Muscle of leg (tissue), 11 donors: ENCODE results near the gene BTBD2. TPM values are rescaled to one million over a fixed set of nuclear protein-coding genes. Genes with fewer than 3 reads are reported as not detected.

Source experiments
- DNase-seq: peaks from one replicate; pipeline ENCODE4 v3.0.0; 2013
- H3K27ac ChIP-seq: one replicate; pipeline ENCODE4 v1.5.1; 2013; ENCODE audit warnings: mild to moderate bottlenecking, low read length, control low read depth
- H3K27me3 ChIP-seq: one replicate; pipeline ENCODE4 v1.6.1; 2013; ENCODE audit warnings: low read length; ENCODE audit not compliant: control insufficient read depth, insufficient read depth
- H3K36me3 ChIP-seq: one replicate; pipeline ENCODE4 v1.6.1; 2013; ENCODE audit warnings: low read length; ENCODE audit not compliant: control insufficient read depth, insufficient read depth
- H3K4me1 ChIP-seq: one replicate; pipeline ENCODE4 v1.6.1; 2013; ENCODE audit warnings: low read length; ENCODE audit not compliant: control insufficient read depth, insufficient read depth
- H3K4me3 ChIP-seq: one replicate; pipeline ENCODE4 v1.5.1; 2013; ENCODE audit warnings: low read length, control low read depth
- H3K9me3 ChIP-seq: replicated peaks from 2 replicates; pipeline ENCODE4 v1.6.1; 2013; ENCODE audit warnings: low read depth, low read length; ENCODE audit not compliant: control insufficient read depth
- WGBS: methylation state at CpG from one replicate; pipeline ENCODE4 v1.1.5; 2013; ENCODE audit warnings: missing lambda C conversion rate; ENCODE audit not compliant: insufficient coverage; 5-methylcytosine and 5-hydroxymethylcytosine counted together
- polyA plus RNA-seq, 8 donors: library from polyadenylated mRNA; unstranded; fragments of 120-200 nt; gene quantifications; one replicate each; pipeline versions ENCODE4 v1.2.1 to v1.2.3, GENCODE V29; 2013; ENCODE audit warnings: inconsistent platforms in 1 of 8, low replicate concordance in 1 of 8; ENCODE audit not compliant: insufficient read length in 8 of 8, insufficient read depth in 1 of 8
- total RNA-seq: library from RNA; stranded (reverse); fragments of 120-200 nt; gene quantifications from one replicate; pipeline ENCODE4 v1.2.4, GENCODE V29; 2013

Gene BTBD2
- total and polyA plus RNA-seq, 9 donors, result 28.6 to 87.5 (median 74.0) TPM

DNA sequence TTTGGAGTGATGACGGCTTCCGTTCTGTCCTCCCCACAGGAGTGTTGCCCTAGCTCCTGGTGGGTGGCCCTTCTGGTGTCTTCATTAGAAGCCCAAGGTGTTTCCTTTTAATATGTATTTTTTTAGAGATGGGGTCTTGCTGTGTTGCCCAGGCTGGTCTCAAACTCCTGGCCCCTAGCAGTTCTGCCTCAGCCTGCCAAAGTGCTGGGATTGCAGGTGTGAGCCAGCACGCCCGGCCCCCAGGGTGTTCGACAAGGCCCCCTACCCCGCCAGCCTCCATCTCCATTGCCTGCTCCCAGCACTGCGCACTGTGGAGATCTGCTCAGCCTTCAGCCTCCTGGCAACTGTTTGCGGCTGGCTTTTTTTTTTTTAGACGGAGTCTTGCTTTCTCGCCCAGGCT is 31.2 kb downstream of the BTBD2 start:
- no peaks in the 10 kb centered on the region for H3K27me3 ChIP-seq
- H3K27ac ChIP-seq, result no peak overlapping the region
- peaks cover 71% of the 10 kb centered on the region for H3K36me3 ChIP-seq
- DNase-seq, result no peak
- H3K4me3 ChIP-seq, result no peak overlapping the region
- 89% methylated on average over 8 of the region's 10 CpGs for WGBS
- no peaks in the 10 kb centered on the region for H3K9me3 ChIP-seq
- H3K4me1 ChIP-seq, result no peaks in the 10 kb centered on the region

DNA sequence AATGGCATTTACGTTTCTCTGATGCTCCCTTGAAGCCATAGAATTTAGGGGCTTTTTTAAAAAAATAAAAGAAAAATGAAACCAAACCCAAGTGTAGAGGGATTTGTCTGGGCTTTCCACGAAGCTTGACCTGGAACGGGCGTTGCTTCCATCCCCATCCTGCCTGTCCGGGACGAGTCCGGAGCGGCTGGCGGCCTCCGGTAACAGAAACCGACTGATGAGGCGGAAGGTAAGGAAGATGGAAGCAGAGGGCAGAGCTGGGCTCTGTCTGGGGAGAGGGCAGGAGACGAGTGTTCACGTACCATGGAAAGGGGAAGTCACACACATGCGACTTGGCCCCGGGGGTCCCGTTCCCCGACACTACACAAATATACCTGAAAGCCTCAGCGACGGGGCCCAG is 34.3 kb downstream of the BTBD2 start:
- no peaks in the 10 kb centered on the region for H3K4me1 ChIP-seq
- no peak for DNase-seq
- WGBS, result 87% methylated on average over 19 of the region's 20 CpGs
- H3K4me3 ChIP-seq, result no peak overlapping the region
- H3K9me3 ChIP-seq, result no peaks in the 10 kb centered on the region
- H3K36me3 ChIP-seq, result peaks cover 53% of the 10 kb centered on the region
- H3K27ac ChIP-seq, result no peak overlapping the region
- H3K27me3 ChIP-seq, result no peaks in the 10 kb centered on the region

DNA sequence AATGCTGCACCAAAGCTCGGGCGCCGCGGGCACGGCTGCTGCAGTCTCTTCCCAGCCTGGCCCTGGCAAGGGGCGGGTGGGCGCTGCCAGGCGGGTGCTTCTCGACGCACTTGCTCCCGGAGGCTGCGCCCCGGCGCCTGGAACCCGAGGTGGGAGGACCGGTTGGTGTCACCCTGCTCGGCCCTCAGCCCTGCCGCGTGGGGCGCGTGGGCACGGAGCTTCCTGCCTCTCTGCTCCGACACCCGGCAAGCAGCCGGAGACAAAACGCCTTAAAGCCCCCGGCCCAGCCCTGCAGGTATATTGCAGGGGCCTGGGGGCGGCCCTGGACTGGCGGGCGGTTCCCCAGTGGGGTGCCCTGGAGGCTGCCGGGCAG is 34.7 kb downstream of the BTBD2 start:
- WGBS, result 94% methylated on average over 29 of the region's 31 CpGs
- Histone ChIP-seq H3K27ac (no peak overlapping the region), H3K27me3 (no peaks in the 10 kb centered on the region), H3K4me1 (no peaks in the 10 kb centered on the region), H3K36me3 (peaks cover 53% of the 10 kb centered on the region), H3K9me3 (no peaks in the 10 kb centered on the region), H3K4me3 (no peak overlapping the region)
- DNase-seq, result no peak

DNA sequence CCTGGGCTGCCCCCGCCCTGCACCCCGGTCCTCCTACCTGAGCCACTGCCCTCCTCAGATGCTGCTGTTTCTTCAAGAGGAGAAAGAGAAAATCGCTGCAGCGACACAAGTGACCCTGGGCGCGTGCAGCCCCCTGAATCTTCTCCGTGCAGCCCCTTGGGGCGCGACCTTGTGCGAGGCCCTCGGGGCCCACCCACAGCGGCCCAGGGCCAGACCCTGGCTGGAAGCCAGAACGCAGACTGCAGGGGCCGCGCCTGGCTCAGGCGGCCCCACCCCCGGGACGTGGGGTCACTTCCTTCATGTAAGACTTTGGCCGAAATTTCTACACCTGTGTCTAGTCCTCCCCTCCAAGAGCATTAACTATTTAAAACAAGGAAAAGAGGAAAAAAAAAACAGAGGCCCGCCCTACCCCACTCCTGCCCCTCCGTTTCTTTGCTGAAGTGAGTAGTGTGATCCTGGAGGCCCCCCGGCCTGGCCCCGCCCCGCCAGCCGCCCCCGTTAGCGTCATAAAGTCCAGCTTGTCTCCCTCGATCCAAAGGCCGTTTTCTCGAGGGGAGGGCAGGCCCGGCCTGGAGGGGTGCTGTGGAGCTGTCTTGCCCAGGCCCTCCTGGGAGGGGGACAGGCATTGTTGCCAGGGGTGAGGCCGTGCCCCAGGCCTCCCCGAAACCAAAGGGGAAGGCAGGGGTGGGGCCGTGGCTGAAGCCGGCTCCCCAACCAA is 35.3 kb downstream of the BTBD2 start:
- Histone ChIP-seq H3K4me1 (no peaks in the 10 kb centered on the region), H3K4me3 (no peak overlapping the region), H3K27me3 (no peaks in the 10 kb centered on the region), H3K36me3 (peaks cover 52% of the 10 kb centered on the region), H3K9me3 (no peaks in the 10 kb centered on the region), H3K27ac (no peak overlapping the region)
- no peak for DNase-seq
- 74% methylated on average over 21 of the region's 35 CpGs for WGBS

DNA sequence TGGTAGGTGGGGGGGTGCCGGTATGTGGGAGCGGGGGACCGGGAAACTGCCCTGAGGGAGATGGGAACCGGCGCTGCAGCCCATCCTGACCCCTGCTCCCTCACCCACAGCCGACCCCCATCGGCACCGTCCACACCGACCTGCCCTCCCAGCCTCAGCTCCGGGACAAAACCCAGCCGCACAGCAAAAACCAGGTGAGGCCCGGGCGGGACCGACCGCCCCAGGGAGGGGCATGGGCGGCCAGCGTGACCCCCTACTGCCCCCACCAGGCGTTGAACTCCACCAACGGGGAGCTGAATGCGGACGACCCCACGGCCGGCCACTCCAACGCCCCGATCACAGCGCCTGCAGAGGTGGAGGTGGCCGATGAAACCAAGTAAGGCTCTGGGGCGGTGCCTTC is 35.9 kb downstream of the BTBD2 start:
- Histone ChIP-seq H3K36me3 (peaks cover 49% of the 10 kb centered on the region), H3K27ac (no peak overlapping the region), H3K4me3 (no peak overlapping the region), H3K9me3 (no peaks in the 10 kb centered on the region), H3K4me1 (no peaks in the 10 kb centered on the region), H3K27me3 (no peaks in the 10 kb centered on the region)
- 100% methylated on average over 8 of the region's 28 CpGs for WGBS
- DNase-seq, result no peak

DNA sequence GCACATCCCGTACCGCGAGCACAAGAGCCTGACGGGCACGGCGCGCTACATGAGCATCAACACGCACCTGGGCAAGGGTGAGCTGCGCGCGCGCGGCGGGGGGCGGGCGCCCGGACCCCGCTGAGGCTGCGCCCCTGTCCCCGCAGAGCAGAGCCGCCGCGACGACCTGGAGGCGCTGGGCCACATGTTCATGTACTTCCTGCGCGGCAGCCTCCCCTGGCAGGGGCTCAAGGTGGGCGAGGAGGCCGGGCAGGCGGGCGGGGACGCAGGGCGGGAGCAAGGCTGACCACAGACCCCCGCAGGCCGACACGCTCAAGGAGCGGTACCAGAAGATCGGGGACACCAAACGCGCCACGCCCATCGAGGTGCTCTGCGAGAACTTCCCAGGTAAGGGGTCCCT is 36.5 kb downstream of the BTBD2 start:
- no peak overlapping the region for H3K4me3 ChIP-seq
- DNase-seq, result no peak
- H3K27me3 ChIP-seq, result no peaks in the 10 kb centered on the region
- no peak overlapping the region for H3K27ac ChIP-seq
- H3K9me3 ChIP-seq, result no peaks in the 10 kb centered on the region
- 93% methylated on average over 30 of the region's 43 CpGs for WGBS
- no peaks in the 10 kb centered on the region for H3K4me1 ChIP-seq
- peaks cover 50% of the 10 kb centered on the region for H3K36me3 ChIP-seq

DNA sequence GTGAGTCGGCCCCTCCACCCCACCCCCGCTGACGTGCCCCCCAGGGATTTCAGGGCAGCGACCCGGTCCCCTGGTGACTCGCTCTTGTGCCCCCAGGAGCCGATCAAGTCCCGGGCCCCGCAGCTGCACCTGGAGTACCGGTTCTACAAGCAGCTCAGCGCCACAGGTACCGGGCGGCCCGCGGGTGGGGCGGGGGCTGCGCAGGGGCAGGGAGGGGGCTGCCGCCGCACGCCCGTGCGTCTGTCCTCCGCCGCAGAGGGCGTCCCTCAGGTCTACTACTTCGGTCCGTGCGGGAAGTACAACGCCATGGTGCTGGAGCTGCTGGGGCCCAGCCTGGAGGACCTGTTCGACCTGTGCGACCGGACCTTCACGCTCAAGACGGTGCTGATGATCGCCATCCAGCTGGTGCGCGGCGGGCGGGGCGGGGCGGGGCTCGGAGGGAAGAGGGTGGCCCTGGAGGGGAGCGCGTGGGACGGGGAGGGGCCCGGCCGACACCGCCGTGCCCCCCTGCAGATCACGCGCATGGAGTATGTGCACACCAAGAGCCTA is 37.1 kb downstream of the BTBD2 start:
- H3K9me3 ChIP-seq, result no peaks in the 10 kb centered on the region
- no peak for DNase-seq
- 95% methylated on average over 51 of the region's 51 CpGs for WGBS
- peaks cover 50% of the 10 kb centered on the region for H3K36me3 ChIP-seq
- no peaks in the 10 kb centered on the region for H3K27me3 ChIP-seq
- no peaks in the 10 kb centered on the region for H3K4me1 ChIP-seq
- H3K27ac ChIP-seq, result no peak overlapping the region
- no peak overlapping the region for H3K4me3 ChIP-seq

DNA sequence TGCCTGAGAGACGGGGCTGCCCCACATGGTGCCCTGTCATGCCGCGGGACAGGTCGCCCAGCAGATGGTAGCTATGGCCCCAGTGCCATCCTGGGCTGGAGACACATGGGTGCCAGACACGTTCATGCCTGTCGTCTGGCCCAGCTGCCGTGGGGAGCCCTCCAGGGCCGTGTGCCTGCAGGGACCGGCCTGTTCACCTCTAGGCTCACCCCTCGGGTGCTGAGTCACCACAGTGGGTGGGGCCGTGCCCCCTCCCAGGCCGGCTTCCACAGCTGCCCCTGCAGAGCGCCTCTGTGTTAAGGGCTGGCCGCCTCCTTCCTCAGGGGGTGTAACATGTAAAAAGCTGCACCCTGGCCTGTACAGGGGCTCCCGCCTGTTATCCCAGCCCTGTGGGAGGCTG is 38.4 kb downstream of the BTBD2 start:
- 95% methylated on average over 13 of the region's 15 CpGs for WGBS
- no peak for DNase-seq
- peaks cover 43% of the 10 kb centered on the region for H3K36me3 ChIP-seq
- no peak overlapping the region for H3K27ac ChIP-seq
- H3K4me1 ChIP-seq, result no peaks in the 10 kb centered on the region
- no peaks in the 10 kb centered on the region for H3K9me3 ChIP-seq
- no peak overlapping the region for H3K4me3 ChIP-seq
- no peaks in the 10 kb centered on the region for H3K27me3 ChIP-seq

DNA sequence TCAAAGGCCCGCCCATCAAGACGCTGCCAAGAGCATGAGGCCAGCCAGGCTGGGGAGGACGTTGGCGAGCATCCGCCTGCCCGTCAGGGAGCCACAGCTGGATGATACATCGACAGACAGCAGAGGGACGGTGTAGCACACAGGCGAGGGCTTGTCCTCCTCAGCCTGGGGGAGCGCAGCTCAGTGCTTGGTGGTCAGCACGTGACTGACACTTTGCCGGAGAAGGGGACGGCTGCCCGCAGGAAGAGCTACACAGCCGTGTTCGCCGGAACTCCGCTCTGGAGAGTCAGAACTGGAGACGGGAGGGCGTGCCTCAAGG is 40.4 kb downstream of the BTBD2 start:
- H3K36me3 ChIP-seq, result peaks cover 37% of the 10 kb centered on the region

DNA sequence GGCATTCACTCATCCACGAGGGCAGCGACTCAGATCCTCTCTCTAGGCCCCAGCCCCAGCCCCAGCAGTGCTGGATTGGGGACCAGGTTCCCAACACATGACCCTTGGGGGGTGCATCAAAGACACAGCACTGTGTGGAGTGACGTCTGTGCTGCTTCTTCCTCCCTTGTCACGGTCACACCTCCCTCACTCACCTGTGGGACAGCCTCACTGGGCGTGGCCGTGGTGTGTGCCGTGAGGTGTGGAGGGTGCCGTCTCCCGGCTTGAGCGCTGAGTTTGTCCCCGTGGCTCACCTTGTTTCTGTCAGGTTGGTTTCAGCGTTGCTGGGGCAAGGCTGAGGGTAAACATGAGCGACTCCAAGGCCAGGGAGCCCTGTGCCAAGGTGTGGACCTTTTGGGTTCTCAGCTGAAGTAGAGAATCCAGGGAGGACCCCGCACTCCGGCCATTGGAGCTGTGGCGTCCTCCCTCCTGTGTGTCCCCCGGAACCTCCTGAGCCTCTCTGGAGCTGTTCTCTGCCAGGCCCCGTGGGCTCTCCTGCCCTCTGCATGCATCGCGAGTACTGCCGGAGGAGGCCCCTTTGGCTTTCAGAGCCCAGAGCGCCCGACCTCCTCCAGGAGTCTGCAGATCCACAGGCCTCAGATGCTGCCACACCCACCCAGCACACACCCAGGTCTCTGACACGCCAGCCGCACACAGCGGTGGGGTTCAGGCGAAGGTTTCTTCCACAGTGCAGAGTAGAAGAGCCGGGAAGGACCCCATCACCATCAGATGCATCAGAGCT is 40.9 kb downstream of the BTBD2 start:
- Histone ChIP-seq H3K27ac (no peak overlapping the region), H3K4me3 (no peak overlapping the region), H3K9me3 (no peaks in the 10 kb centered on the region), H3K27me3 (no peaks in the 10 kb centered on the region), H3K36me3 (peaks cover 36% of the 10 kb centered on the region), H3K4me1 (no peaks in the 10 kb centered on the region)
- no peak for DNase-seq
- WGBS, result 82% methylated on average over 20 of the region's 28 CpGs

More for the DNA sequence above, 40.4 kb downstream of the BTBD2 start:
- no peak overlapping the region for H3K27ac ChIP-seq
- 69% methylated on average over 13 of the region's 20 CpGs for WGBS
- no peaks in the 10 kb centered on the region for H3K27me3 ChIP-seq
- H3K9me3 ChIP-seq, result no peaks in the 10 kb centered on the region
- DNase-seq, result no peak
- no peaks in the 10 kb centered on the region for H3K4me1 ChIP-seq
- H3K4me3 ChIP-seq, result no peak overlapping the region
